HG03558 (cell line): ENCODE measurements around the gene NECAB3.
"Not testable (repeated sequence)": the region's sequence is repeated elsewhere in the genome, so short reads cannot be mapped to it uniquely, and the experiment has no call there.

Experiments
- ATAC-seq: cut with Tn5 transposase; IDR thresholded peaks from one replicate; pipeline ENCODE4 v1.9.1; 2021; ENCODE audit warnings: moderate number of reproducible peaks; ENCODE audit not compliant: unreplicated experiment; ENCODE audit errors: extremely low read depth

NECAB3 gene

GRCh38 chr20:33698966-33699365, 24.7 kb upstream of the NECAB3 start:
- not testable (repeated sequence) for ATAC-seq

- ATAC-seq: no peak
Observed at GRCh38 chr20:33697129-33697528, 22.9 kb upstream of the NECAB3 start.

GRCh38 chr20:33696448-33696847, 22.2 kb upstream of the NECAB3 start:
- ATAC-seq: no peak

- ATAC-seq: no peak
Observed at GRCh38 chr20:33694639-33695012, 20.4 kb upstream of the NECAB3 start.

GRCh38 chr20:33693741-33694638, 19.8 kb upstream of the NECAB3 start:
- no peak for ATAC-seq

- ATAC-seq: no peak
Observed at GRCh38 chr20:33693289-33693688, 19.1 kb upstream of the NECAB3 start.

- ATAC-seq: no peak
Observed at GRCh38 chr20:33689973-33690372, 15.7 kb upstream of the NECAB3 start.

GRCh38 chr20:33689493-33689892, 15.3 kb upstream of the NECAB3 start:
- ATAC-seq: no peak

- no peak for ATAC-seq
Observed at GRCh38 chr20:33688938-33689424, 14.8 kb upstream of the NECAB3 start.

GRCh38 chr20:33687993-33688937, 14.0 kb upstream of the NECAB3 start:
- no peak for ATAC-seq

GRCh38 chr20:33687370-33687915, 13.2 kb upstream of the NECAB3 start:
- no peak for ATAC-seq

GRCh38 chr20:33686984-33687366, 12.7 kb upstream of the NECAB3 start:
- ATAC-seq: no peak

GRCh38 chr20:33686100-33686983, 12.1 kb upstream of the NECAB3 start, which contains the start of gene E2F1:
E2F1 (minus strand) TSS chr20:33686385; CDS start chr20:33686264, 121 bp downstream.
- peak; percentile 65 for ATAC-seq

GRCh38 chr20:33685328-33686099, 11.3 kb upstream of the NECAB3 start:
- peak; percentile 11 for ATAC-seq

- no peak for ATAC-seq
Observed at GRCh38 chr20:33684533-33685327, 10.5 kb upstream of the NECAB3 start.

GRCh38 chr20:33681728-33682353, 7.6 kb upstream of the NECAB3 start:
- ATAC-seq: no peak

GRCh38 chr20:33681288-33681687, 7.1 kb upstream of the NECAB3 start:
- ATAC-seq: no peak

- ATAC-seq: no peak
Observed at GRCh38 chr20:33680686-33681085, 6.5 kb upstream of the NECAB3 start.
